Measurements from ENCODE around the gene NPIPA5. TPM values are rescaled to one million over a fixed set of nuclear protein-coding genes. Genes with fewer than 3 reads are reported as not detected.
"Not testable (repeated sequence)": the region's sequence is repeated elsewhere in the genome, so short reads cannot be mapped to it uniquely, and the experiment has no call there.

Gene NPIPA5
- total RNA-seq, 1 experiment from 2014 or later, result 4.7 TPM

DNA sequence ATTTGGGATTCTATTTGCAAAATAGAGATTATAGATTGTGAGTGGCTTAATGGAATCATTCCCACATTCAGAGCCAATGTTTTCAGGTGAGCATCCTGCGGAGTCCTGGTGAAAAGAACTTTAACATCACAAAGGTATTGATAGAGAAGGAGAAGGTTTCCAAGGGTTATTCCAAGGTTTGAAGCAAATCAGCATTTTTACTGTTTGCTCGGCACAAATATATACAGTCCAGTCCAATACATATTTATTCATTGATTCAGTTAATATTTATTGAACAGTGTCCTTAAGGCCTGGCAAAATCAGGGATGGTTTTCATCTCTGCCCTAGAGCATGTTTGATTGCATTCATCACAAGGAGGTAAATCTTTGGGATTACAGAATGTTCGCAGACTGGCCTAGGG is 23.9 kb upstream of the NPIPA5 start:
- POLR2A ChIA-PET (ENCODE audit: unreplicated experiment), result no interaction called here
- CTCF ChIA-PET, result no interaction called here
- no peak overlapping the region for H3K4me2 ChIP-seq (ENCODE audit: low read length)

GRCh38 chr16:15400314-15400713 is 22.2 kb upstream of the NPIPA5 start:
- H3K9me2 ChIP-seq (replicated peaks; ENCODE audit: low read length); H3K4me2 ChIP-seq (ENCODE audit: low read length); POLR2A ChIA-PET (ENCODE audit: unreplicated experiment); H3K4me3 ChIP-seq (ENCODE audit: low read length); CTCF ChIA-PET; H3K27ac ChIP-seq (ENCODE audit: low read length); H3K9me3 ChIP-seq (ENCODE audit: low read length); H3K9ac ChIP-seq (ENCODE audit: low read length); H3K79me2 ChIP-seq (ENCODE audit: low read length); intact Hi-C loops (cut with micrococcal nuclease); H4K20me1 ChIP-seq (ENCODE audit: low read length); DNase-seq; H2AFZ ChIP-seq (ENCODE audit: low read length); H3K4me1 ChIP-seq (ENCODE audit: insufficient read depth, low read length); H3K36me3 ChIP-seq (ENCODE audit: low read depth, low read length); H3K27me3 ChIP-seq (ENCODE audit: low read length); H3F3A ChIP-seq (ENCODE audit: low read length, unreplicated experiment); ATAC-seq; BruUV-seq (replicated peaks): not testable (repeated sequence)

More for the DNA sequence above, 23.9 kb upstream of the NPIPA5 start:
- Histone ChIP-seq H3K4me3 (ENCODE audit: low read length) (no peak overlapping the region), H3K27ac (ENCODE audit: low read length) (no peak overlapping the region), H3K9me2 (replicated peaks; ENCODE audit: low read length) (no peaks in the 10 kb centered on the region), H4K20me1 (ENCODE audit: low read length) (no peaks in the 10 kb centered on the region), H3F3A (ENCODE audit: low read length, unreplicated experiment) (no peaks in the 10 kb centered on the region), H3K36me3 (ENCODE audit: low read depth, low read length) (no peaks in the 10 kb centered on the region), H3K79me2 (ENCODE audit: low read length) (no peaks in the 10 kb centered on the region), H3K27me3 (ENCODE audit: low read length) (no peaks in the 10 kb centered on the region), H3K9ac (ENCODE audit: low read length) (no peak overlapping the region), H3K4me1 (ENCODE audit: insufficient read depth, low read length) (no peaks in the 10 kb centered on the region), H2AFZ (ENCODE audit: low read length) (no peak overlapping the region), H3K9me3 (ENCODE audit: low read length) (no peaks in the 10 kb centered on the region)
- DNase-seq (no peak), ATAC-seq (no peak)
- intact Hi-C loops (cut with micrococcal nuclease), result no loop called here
- no TSS peak for BruUV-seq (replicated peaks)
- TF ChIP-seq, protein P1, sequence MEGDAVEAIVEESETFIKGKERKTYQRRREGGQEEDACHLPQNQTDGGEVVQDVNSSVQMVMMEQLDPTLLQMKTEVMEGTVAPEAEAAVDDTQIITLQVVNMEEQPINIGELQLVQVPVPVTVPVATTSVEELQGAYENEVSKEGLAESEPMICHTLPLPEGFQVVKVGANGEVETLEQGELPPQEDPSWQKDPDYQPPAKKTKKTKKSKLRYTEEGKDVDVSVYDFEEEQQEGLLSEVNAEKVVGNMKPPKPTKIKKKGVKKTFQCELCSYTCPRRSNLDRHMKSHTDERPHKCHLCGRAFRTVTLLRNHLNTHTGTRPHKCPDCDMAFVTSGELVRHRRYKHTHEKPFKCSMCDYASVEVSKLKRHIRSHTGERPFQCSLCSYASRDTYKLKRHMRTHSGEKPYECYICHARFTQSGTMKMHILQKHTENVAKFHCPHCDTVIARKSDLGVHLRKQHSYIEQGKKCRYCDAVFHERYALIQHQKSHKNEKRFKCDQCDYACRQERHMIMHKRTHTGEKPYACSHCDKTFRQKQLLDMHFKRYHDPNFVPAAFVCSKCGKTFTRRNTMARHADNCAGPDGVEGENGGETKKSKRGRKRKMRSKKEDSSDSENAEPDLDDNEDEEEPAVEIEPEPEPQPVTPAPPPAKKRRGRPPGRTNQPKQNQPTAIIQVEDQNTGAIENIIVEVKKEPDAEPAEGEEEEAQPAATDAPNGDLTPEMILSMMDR (conservative IDR thresholded peaks at IDR 0.05; ENCODE audit: low read depth, low read length), result no peak
- TF ChIP-seq EZH2phosphoT487 (IDR thresholded peaks at IDR 0.05; ENCODE audit: borderline replicate concordance, low read length) (no peak), EZH2 (IDR thresholded peaks at IDR 0.05; ENCODE audit: low read length, unreplicated experiment) (no peak)

- TF ChIP-seq EZH2phosphoT487 (IDR thresholded peaks at IDR 0.05; ENCODE audit: borderline replicate concordance, low read length), result no peak
- TF ChIP-seq, protein P1 (conservative IDR thresholded peaks at IDR 0.05; ENCODE audit: low read depth, low read length), result no peak
- no peak for TF ChIP-seq EZH2 (IDR thresholded peaks at IDR 0.05; ENCODE audit: low read length, unreplicated experiment)
- no peak for DNase-seq
- Histone ChIP-seq H3K36me3 (ENCODE audit: low read depth, low read length) (no peaks in the 10 kb centered on the region), H2AFZ (ENCODE audit: low read length) (no peak overlapping the region), H3K79me2 (ENCODE audit: low read length) (no peaks in the 10 kb centered on the region), H3K9me2 (replicated peaks; ENCODE audit: low read length) (no peaks in the 10 kb centered on the region), H3K4me2 (ENCODE audit: low read length) (no peak overlapping the region), H3K9me3 (ENCODE audit: low read length) (no peaks in the 10 kb centered on the region), H3F3A (ENCODE audit: low read length, unreplicated experiment) (no peaks in the 10 kb centered on the region), H3K4me1 (ENCODE audit: insufficient read depth, low read length) (no peaks in the 10 kb centered on the region), H3K4me3 (ENCODE audit: low read length) (no peak overlapping the region), H3K27ac (ENCODE audit: low read length) (no peak overlapping the region), H3K9ac (ENCODE audit: low read length) (no peak overlapping the region), H3K27me3 (ENCODE audit: low read length) (no peaks in the 10 kb centered on the region), H4K20me1 (ENCODE audit: low read length) (no peaks in the 10 kb centered on the region)
- no TSS peak for BruUV-seq (replicated peaks)
- ChIA-PET POLR2A (ENCODE audit: unreplicated experiment) (no interaction called here), CTCF (no interaction called here)
- ATAC-seq, result no peak
- intact Hi-C loops (cut with micrococcal nuclease), result no loop called here
Measured at GRCh38 chr16:15399317-15399716, 21.2 kb upstream of the NPIPA5 start.

Measured in PC-3 (cell line).